ENCODE measurements around the gene ANKRD28.

DNA sequence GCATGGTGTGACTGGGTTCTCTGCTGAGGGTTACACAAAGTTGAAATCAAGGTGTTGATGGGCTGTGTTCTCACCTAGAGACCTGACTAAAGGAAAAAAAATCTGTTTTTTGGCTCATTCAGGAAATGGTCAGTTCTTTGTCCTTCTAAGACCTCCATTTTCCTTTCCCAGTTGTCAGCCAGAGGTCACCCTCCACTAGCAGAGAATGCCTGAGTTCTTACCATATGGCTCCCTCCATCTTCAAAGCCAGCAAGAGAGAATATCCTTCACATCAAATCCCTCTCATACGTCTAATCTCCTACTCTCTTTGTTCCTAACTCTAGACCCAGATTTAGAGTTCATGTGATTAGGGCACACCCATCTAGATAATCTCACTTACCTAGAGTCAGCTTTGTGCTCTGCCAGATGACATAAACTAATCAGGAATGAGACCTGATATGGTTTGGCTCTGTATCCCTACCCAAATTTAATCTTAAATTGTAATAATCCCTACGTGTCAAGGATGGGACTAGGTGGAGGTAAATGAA lies 19.4 kb downstream of the ANKRD28 start:
- TF ChIP-seq, protein P1, sequence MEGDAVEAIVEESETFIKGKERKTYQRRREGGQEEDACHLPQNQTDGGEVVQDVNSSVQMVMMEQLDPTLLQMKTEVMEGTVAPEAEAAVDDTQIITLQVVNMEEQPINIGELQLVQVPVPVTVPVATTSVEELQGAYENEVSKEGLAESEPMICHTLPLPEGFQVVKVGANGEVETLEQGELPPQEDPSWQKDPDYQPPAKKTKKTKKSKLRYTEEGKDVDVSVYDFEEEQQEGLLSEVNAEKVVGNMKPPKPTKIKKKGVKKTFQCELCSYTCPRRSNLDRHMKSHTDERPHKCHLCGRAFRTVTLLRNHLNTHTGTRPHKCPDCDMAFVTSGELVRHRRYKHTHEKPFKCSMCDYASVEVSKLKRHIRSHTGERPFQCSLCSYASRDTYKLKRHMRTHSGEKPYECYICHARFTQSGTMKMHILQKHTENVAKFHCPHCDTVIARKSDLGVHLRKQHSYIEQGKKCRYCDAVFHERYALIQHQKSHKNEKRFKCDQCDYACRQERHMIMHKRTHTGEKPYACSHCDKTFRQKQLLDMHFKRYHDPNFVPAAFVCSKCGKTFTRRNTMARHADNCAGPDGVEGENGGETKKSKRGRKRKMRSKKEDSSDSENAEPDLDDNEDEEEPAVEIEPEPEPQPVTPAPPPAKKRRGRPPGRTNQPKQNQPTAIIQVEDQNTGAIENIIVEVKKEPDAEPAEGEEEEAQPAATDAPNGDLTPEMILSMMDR (IDR thresholded peaks at IDR 0.05 in 4 of 5, conservative IDR thresholded peaks at IDR 0.05 in 1 of 5): no peak
- TF ChIP-seq POLR2A (IDR thresholded peaks at IDR 0.05): no peak

Measured in gastrocnemius medialis (tissue), 4 donors.